GM20431 (cell line): ENCODE results near the gene IBA57.
"Not testable (repeated sequence)": the region's sequence is repeated elsewhere in the genome, so short reads cannot be mapped to it uniquely, and the experiment has no call there.

Experiments
- in situ Hi-C: fragments of 300-500 bp; cut with MseI, MboI; formaldehyde crosslinking; loops from one replicate; pipeline ENCODE4 v1.15.0; 2020; ENCODE audit warnings: low sequenced_read_pairs; ENCODE audit not compliant: unreplicated experiment

The IBA57 gene

GRCh38 chr1:228168563-228169270 is 3.1 kb downstream of the IBA57 start:
- in situ Hi-C loops: no loop called here

- in situ Hi-C loops: no loop called here
Measured at GRCh38 chr1:228169345-228169744, 3.7 kb downstream of the IBA57 start.

DNA sequence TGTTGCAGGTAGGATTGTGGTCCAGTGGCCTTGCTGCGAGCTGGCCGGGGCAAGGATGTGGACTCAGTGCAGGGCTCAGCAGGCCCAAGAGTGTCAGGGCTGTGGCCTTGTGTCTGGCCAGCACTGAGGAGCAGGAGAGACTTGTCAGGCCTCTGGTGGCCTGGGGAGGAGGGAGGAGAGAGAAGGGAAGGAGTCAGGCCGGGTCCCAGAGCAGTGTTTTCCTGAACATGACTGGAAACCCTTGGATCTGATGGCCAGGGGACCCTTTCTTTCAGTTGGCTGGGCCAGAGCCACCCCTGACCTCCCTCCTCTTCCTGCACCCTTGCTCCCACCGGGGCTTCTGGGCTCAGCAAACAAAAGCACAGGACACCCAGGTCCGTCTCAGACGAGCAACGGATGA is 5.1 kb downstream of the IBA57 start:
- in situ Hi-C loops: no loop called here

- in situ Hi-C loops: no loop called here
Measured at GRCh38 chr1:228171221-228171891, 5.8 kb downstream of the IBA57 start.

GRCh38 chr1:228172591-228173527 is 7.3 kb downstream of the IBA57 start:
- in situ Hi-C loops: no loop called here

DNA sequence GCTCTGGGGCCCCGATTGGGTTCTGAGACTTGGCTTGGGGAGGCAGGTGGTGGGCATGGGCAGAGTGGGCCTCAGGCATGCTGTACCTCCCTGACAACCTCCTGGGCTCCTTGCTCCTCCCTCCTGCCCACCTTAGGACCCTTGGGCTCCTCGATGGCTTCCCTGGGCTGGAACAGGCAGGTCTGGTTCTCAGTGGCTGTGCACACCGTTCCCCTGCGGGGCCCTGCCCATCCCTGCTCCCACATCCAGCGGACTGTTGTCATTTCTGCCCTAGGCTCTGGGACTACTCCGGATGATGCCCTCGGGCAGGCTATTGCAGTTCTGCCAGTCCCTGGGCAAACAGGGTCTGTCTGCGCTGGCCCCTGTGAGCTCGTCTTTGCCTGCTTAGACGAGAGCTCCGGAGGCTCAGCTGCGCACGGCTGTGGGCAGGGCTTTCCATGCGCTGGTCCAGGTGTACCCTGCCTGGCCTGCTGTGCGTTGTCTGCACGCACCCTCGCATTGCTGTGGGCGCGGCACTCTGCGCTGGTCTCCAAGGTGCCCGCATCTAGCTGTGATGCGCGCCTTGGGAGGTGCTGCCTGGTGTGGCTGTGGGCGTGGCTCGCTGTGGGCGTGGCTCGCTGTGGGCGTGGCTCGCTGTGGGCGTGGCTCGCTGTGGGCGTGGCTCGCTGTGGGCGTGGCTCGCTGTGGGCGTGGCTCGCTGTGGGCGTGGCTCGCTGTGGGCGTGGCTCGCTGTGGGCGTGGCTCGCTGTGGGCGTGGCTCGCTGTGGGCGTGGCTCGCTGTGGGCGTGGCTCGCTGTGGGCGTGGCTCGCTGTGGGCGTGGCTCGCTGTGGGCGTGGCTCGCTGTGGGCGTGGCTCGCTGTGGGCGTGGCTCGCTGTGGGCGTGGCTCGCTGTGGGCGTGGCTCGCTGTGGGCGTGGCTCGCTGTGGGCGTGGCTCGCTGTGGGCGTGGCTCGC is 8.2 kb downstream of the IBA57 start:
- in situ Hi-C loops: not testable (repeated sequence)

DNA sequence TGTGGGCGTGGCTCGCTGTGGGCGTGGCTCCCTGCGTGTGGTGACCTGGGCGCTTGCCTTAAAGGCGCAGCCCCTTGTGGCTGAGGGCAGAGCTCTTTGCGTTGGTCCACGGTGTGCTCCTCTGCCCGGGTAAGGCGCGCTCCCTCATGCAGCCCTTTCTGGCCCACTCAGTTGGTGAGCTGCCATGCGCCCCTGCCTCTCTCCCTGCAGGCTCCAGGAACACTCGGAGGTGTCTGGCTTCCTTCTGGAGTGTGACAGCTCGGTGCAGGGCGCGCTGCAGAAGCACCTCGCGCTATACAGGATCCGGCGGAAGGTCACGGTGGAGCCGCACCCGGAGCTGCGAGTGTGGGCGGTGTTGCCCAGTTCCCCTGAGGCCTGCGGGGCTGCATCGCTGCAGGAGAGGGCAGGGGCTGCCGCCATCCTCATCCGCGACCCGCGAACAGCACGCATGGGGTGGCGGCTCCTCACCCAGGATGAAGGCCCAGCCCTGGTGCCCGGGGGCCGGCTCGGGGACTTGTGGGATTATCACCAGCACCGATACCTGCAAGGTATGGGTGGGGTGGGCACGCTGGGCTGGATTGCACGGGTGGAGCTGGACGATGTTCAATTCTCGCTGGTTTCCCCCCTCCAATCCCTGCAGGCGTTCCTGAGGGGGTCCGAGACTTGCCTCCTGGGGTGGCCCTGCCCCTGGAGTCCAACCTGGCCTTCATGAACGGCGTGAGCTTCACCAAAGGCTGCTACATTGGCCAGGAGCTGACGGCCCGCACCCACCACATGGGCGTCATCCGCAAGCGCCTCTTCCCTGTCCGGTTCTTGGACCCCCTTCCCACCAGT is 9.1 kb downstream of the IBA57 start:
- in situ Hi-C loops: no loop called here

- in situ Hi-C loops: no loop called here
Measured at GRCh38 chr1:228175316-228176023, 9.9 kb downstream of the IBA57 start.

DNA sequence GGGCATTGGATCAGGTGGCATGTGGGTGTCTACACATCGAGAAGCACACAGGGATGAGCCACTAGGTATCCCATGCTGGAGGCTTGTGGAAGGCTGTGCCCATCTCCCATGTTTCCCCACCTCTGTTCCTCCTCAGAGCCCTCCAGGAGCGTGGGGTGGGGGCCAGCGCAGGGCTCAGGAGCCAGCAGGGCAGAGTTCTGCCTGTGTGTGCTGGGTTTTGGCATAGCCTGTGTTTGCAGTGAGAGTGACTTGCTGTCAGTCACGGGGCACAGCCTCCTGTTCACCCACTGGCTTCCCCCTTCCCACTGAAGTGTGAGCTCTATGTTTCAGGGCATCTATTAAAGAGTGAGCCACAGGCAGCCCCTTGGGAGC is 10.4 kb downstream of the IBA57 start:
- in situ Hi-C loops: no loop called here

DNA sequence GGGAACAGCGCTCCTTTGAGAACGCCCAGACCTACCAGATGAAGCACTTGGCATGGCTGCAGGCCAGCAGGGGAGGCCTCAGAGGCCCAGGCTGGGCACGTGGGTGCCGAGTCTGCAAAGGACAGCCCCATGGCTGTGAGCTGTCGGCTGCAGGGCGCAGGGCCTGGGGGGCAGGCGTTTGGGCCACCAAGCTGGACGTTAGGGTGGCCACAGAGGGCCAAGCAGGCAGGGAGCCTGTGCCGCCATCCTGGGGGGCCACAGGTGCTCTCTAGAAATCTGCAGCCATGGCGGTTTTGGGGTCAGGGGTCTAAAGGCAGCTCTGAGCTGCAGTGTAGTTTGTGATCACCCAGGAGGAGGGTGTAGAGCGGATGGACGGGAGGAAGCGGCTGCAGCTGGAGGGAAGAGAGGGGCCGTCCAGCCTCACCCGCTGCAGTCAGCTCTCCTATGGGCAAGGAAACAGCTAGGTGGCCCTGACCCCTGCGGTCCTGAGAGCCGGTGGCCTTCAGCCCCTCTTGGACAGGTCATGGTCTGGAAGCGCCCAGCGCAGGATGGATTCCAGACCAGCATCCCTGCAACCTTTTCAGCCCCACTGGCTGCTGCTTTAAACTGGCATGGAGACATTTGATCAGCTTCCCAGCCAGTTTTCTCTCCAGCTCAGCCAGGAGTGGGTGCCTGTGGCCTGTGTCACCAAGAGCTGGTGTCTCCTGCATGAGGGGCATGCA is 11.0 kb downstream of the IBA57 start:
- in situ Hi-C loops: no loop called here

DNA sequence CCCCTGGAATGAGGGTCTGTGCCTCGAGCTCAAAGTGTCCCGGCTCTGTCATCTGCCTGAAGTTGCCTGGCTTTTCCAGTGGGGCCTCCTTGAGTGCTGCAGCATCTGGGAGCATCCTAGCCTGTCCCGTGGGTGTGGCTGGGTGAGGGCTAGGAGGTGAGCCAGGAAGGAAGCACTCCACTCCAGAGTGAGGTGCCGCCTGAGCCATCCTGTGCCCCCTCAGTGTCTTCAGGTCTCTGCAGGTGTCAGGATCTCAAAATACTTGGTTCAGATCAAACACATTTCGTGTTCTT is 11.5 kb downstream of the IBA57 start:
- in situ Hi-C loops: no loop called here

DNA sequence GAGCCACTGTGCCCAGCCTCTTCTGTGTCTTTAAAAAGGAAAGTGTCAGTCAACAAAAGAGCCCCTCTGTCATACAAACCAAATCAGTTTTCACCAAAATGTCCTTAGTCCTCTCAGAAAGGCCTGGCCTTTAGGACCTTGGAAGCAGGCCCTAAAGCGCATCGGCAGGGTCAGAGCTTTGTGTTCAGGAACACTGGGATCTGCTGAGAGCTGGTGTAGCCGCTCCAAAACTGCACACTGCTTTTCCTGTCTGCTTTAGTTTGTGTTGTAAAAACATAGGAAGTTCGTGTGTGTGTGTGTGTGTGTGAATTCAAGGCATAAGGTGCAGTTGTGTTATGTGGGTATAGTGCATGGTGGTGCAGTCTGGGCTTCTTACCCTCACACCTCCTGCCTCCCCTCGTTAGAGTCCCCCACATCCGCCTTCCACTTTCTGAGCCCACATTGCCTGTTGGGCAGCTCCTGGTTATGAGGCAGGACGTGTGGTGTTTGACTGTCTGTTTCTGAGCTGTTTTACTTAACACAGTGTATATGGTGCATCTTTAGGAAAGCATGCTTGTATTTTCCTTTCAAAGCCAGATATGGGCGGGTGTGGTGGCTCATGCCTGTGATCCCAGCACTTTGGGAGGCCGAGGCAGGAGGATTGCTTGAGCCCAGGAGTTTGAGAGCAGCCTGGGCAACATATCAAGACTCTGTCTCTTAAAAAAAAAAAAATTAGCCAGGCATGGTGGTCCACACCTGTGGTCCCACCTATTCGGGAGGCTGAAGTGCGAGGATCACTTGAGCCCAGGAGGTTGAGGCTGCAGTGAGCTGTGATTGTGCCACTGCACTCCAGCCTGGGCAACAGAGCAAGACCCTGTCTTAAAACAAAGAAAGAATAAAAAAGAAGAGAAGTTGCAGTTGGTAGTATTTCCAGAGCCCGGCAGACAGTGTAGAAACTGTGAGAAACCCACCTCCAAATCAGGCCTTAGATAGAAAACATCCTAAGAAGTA is 12.4 kb downstream of the IBA57 start:
- in situ Hi-C loops: no loop called here

DNA sequence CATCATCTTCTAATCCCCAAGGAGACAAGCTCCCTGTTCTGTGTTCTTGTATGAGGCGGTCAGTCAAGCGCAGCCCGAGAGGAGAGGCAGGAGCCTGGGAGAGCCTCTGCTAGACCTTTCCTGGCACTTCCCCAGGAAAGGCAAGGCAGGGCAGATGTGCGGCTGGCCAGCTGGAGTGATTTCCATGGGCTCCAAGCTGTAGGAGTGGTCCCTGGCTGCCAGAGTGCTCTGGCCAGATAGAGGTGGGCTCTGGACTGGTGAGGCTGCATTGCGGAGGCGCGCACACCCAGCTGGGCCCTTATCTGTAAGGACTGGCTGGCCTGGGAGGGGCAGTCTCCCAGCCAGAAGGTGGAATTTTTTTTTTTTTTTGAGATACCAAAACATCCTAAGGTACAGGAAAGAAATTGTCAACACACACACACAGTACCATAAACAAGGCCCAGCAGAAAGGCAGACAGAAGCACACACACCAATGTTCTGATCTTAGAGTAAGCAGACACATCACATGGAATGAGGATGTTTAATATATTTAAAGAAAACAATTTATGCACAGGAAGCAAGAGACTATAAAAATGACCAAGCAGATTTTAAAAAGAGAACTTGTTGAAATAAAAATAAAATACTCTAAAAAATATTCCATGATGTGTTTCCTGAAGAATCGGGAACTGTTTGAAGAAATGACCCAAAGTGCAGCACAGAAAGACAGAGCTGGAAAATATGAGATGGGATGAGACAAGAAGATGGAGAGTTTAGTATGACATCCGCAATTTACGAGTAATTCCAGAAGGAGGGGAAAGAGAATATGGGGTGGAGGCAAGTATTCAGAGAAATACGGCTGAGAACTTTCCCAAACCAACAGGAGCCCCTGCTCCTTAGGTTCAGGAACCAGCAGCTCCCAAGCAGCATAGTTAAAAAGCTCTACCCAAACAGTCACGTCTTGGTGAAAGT is 13.4 kb downstream of the IBA57 start:
- in situ Hi-C loops: no loop called here

GRCh38 chr1:228180271-228180958 is 14.8 kb downstream of the IBA57 start:
- in situ Hi-C loops: no loop called here

GRCh38 chr1:228180959-228181644 is 15.5 kb downstream of the IBA57 start:
- in situ Hi-C loops: no loop called here
